Lung (tissue), 12 donors: ENCODE measurements around the gene LAPTM4A. TPM values are rescaled to one million over a fixed set of nuclear protein-coding genes. Genes with fewer than 3 reads are reported as not detected.

Experiments
- ATAC-seq: fragments of 200-7000 bp; cut with Tn5 transposase; one replicate; pipeline ENCODE4 v1.9.1; 2020; ENCODE audit warnings: moderate number of reproducible peaks; ENCODE audit not compliant: insufficient read depth, low FRiP score
- DNase-seq, 3 donors: peaks; one replicate each; pipeline ENCODE4 v3.0.0-alpha.2; 2013 to 2017
- H3K27ac ChIP-seq, 2 donors: one replicate each; pipeline ENCODE4 v1.5.1; 2013; ENCODE audit warnings: mild to moderate bottlenecking in 2 of 2, moderate library complexity in 2 of 2, control low read depth in 1 of 2, inconsistent platforms in 1 of 2, low read depth in 1 of 2, low read length in 1 of 2
- H3K27me3 ChIP-seq, 3 donors: one replicate each; pipeline ENCODE4 v1.5.1; 2013; ENCODE audit warnings: low read length in 2 of 3; ENCODE audit not compliant: control insufficient read depth in 3 of 3, insufficient read depth in 3 of 3
- H3K36me3 ChIP-seq, 4 donors: one replicate each; pipeline ENCODE4 v1.5.1; 2013; ENCODE audit warnings: low read length in 4 of 4, mild to moderate bottlenecking in 1 of 4, moderate library complexity in 1 of 4; ENCODE audit not compliant: control insufficient read depth in 4 of 4, insufficient read depth in 4 of 4
- H3K4me1 ChIP-seq, 5 donors: one replicate each; pipeline ENCODE4 v1.5.1; 2013; ENCODE audit warnings: low read length in 5 of 5, mild to moderate bottlenecking in 2 of 5, moderate library complexity in 1 of 5; ENCODE audit not compliant: control insufficient read depth in 5 of 5, insufficient read depth in 5 of 5
- H3K4me3 ChIP-seq: one replicate; pipeline ENCODE4 v1.5.1; 2013; ENCODE audit warnings: mild to moderate bottlenecking, control low read depth, moderate library complexity
- H3K9ac ChIP-seq, 2 donors: one replicate each; pipeline ENCODE4 v1.5.1; 2013; ENCODE audit warnings: low read length in 2 of 2, control low read depth in 1 of 2; ENCODE audit not compliant: insufficient read depth in 1 of 2
- H3K9me3 ChIP-seq, 4 donors: one replicate each; pipeline ENCODE4 v1.5.1; 2013; ENCODE audit warnings: low read length in 3 of 4, mild to moderate bottlenecking in 1 of 4, moderate library complexity in 1 of 4; ENCODE audit not compliant: control insufficient read depth in 4 of 4, insufficient read depth in 3 of 4
- WGBS, 2 donors: extraction: QIAGEN DNeasy Blood & Tissue Kit; methylation state at CpG; one replicate each; pipeline ENCODE4 v1.1.7; 2013; 5-methylcytosine and 5-hydroxymethylcytosine counted together
- polyA plus RNA-seq, 2 donors: library from polyadenylated mRNA; stranded (reverse); fragments of 200-250 nt; gene quantifications; one replicate each; pipeline ENCODE4 v1.2.1, GENCODE V29; 2013
- total RNA-seq, 2 donors: library from RNA; depleted of rRNA in 1 of 2; stranded (reverse); fragments of >200 nt in 1 of 2; gene quantifications; one replicate each; pipeline ENCODE4 v1.2.1, GENCODE V29; 2014 to 2021
- TF ChIP-seq, protein P1 (sequence below): IDR thresholded peaks from 2 replicates; pipeline ENCODE4 v1.5.1; 2012; ENCODE audit warnings: mild to moderate bottlenecking; ENCODE audit errors: control extremely low read depth, extremely low read depth
- donor health status: control.
- donor health status: control.
- donor health status: Bipolar disorder and iron deficiency.
- donor health status: healthy.
- donor health status: DM: yes; HTN: yes; CAD: no.

LAPTM4A gene
- total and polyA plus RNA-seq, 4 donors = 155 to 236 (median 204) TPM

DNA sequence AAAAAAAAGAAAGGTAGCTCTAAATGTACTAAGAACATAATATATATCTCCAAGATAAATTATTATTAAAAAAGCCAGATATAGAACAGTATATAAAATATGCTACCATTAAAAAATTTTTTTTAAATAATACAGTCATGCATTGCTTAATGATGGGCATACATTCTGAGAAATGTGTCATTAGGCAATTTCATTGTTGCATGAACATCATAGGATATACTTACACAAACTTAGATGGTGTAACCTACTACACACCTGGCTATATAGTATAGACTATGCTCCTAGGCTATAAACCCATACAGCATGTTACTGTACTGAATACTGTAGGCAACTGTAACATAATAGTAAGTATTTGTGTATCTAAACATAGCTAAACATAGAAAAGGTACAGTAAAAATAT, 18.3 kb upstream of the LAPTM4A start:
- no peaks in the 10 kb centered on the region for H3K9me3 ChIP-seq
- DNase-seq = no peak
- TF ChIP-seq, protein P1, sequence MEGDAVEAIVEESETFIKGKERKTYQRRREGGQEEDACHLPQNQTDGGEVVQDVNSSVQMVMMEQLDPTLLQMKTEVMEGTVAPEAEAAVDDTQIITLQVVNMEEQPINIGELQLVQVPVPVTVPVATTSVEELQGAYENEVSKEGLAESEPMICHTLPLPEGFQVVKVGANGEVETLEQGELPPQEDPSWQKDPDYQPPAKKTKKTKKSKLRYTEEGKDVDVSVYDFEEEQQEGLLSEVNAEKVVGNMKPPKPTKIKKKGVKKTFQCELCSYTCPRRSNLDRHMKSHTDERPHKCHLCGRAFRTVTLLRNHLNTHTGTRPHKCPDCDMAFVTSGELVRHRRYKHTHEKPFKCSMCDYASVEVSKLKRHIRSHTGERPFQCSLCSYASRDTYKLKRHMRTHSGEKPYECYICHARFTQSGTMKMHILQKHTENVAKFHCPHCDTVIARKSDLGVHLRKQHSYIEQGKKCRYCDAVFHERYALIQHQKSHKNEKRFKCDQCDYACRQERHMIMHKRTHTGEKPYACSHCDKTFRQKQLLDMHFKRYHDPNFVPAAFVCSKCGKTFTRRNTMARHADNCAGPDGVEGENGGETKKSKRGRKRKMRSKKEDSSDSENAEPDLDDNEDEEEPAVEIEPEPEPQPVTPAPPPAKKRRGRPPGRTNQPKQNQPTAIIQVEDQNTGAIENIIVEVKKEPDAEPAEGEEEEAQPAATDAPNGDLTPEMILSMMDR = no peak
- no peak overlapping the region for H3K27ac ChIP-seq
- no peak for ATAC-seq
- no peaks in the 10 kb centered on the region for H3K27me3 ChIP-seq
- no peak overlapping the region for H3K4me3 ChIP-seq
- no peaks in the 10 kb centered on the region for H3K36me3 ChIP-seq
- peaks cover 3 to 44% (median 14%) of the 10 kb centered on the region in 5 donors for H3K4me1 ChIP-seq
- no peak overlapping the region for H3K9ac ChIP-seq

DNA sequence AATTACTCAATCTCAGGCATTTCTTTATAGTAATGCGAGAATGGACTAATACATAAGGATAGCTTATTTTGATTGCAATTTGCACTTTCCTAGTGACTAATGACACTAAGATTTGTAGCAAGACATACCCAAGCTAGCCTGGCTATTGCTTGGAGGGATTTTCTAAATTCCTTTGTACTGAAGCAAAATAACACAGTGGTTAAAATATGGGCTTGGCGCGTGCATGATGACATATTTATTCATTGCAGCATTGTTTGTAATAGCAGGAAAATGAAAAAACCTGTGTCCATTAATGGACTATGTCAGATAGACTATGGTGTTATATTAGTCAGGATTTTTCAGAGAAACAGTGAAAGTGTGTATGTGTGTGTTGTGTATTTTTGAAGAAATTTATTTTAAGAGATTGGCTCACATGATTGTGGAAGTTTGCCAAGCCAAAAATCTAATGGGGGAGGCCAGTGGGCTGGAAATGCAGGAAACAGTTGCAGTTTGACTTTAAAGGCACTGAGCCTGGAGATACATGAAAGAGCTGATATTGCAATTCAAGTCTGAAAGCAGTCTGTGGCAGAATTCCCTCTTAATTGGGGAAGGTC, 16.7 kb upstream of the LAPTM4A start:
- Histone ChIP-seq H3K9me3 (no peaks in the 10 kb centered on the region), H3K27ac (no peak overlapping the region), H3K27me3 (no peaks in the 10 kb centered on the region), H3K9ac (no peak overlapping the region), H3K4me3 (no peak overlapping the region), H3K36me3 (no peaks in the 10 kb centered on the region), H3K4me1 (peaks cover 3 to 31% (median 14%) of the 10 kb centered on the region in 5 donors)
- ATAC-seq (peak; percentile 22), DNase-seq (peak; percentile 35 to 90 (median 84))
- WGBS, 2 donors = 77 to 80% methylated on average over 3 of the region's 3 CpGs
- TF ChIP-seq, protein P1 = no peak

DNA sequence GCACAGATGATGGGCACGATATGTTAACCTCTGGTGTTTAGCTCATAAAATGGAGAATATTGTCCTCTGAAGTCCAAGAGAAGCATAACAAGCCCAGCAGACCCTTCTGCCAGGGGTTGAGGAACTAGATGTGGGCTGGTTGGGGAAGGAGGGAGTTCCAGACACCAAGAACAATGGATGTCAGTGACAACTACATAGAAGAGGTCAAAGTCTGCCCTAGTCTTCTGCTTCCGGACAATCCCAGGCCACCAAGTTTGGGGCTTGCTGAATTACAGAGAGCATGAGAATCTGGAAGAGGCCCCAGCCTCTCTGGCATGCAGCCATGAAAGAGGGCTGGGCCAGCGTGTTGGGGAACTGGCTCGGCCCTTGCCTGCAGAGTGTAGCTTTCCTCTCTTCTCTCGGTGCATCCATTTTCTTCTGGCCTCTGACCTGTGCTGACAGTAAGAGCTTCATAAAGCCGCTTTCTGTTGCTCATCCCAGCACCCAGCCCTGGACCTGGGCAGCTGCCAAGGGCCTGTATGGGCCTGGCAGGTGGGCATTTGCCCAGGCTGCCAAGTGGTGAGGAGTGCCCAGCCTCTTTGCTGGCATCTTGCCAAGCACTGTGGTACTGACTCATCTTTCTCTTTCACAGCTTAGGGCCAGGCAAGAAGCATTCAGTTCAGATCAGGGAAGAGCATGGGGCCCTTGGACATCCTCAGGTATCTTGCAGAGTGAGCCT, 14.6 kb upstream of the LAPTM4A start:
- Histone ChIP-seq H3K4me3 (no peak overlapping the region), H3K27ac (peak overlapping the region in 1 of 2 donors; percentile 52), H3K9ac (no peak overlapping the region), H3K27me3 (no peaks in the 10 kb centered on the region), H3K4me1 (peaks cover 0 to 21% (median 7%) of the 10 kb centered on the region in 5 donors), H3K36me3 (no peaks in the 10 kb centered on the region), H3K9me3 (no peaks in the 10 kb centered on the region)
- TF ChIP-seq, protein P1 = no peak
- ATAC-seq (peak; percentile 41), DNase-seq (peak; percentile 63 to 73 (median 64))
- 61 to 62% methylated on average over 6 of the region's 6 CpGs for WGBS, 2 donors
